HL-60 (cell line): Measurements from ENCODE around the gene YTHDF1.

Source experiments
- DNase-seq, 2 experiments: peaks; one replicate each; pipeline ENCODE4 v3.0.0-alpha.2; 2010 to 2020; ENCODE audit warnings: low read depth in 1 of 2, low spot score in 1 of 2
- H3K27ac ChIP-seq: fragments of 250-450 bp; sonication (Bioruptor Pico); replicated peaks from 2 replicates; pipeline ENCODE4 v1.5.1; 2020; ENCODE audit warnings: mild to moderate bottlenecking, moderate library complexity
- H3K27me3 ChIP-seq: fragments of 250-450 bp; sonication (Bioruptor Pico); 2 replicates; pipeline ENCODE4 v1.5.1; 2021; ENCODE audit warnings: mild to moderate bottlenecking, moderate library complexity; ENCODE audit not compliant: insufficient read depth, poor library complexity, severe bottlenecking
- H3K4me3 ChIP-seq: replicated peaks from 2 replicates; pipeline ENCODE4 v1.5.1; 2011; ENCODE audit warnings: mild to moderate bottlenecking, control low read depth, low read length; ENCODE audit not compliant: insufficient read depth
- GABPA ChIP-seq: IDR thresholded peaks from 2 replicates; pipeline ENCODE4 v1.6.1; 2012; ENCODE audit warnings: low read depth
- POLR2AphosphoS5 ChIP-seq: IDR thresholded peaks from 2 replicates; pipeline ENCODE4 v1.6.1; 2012; ENCODE audit warnings: low read depth
- REST ChIP-seq: IDR thresholded peaks from 2 replicates; pipeline ENCODE4 v1.6.1; 2012; ENCODE audit warnings: low read depth; ENCODE audit not compliant: insufficient replicate concordance
- SPI1 ChIP-seq: IDR thresholded peaks from 2 replicates; pipeline ENCODE4 v1.6.1; 2012; ENCODE audit warnings: low read depth, mild to moderate bottlenecking, borderline replicate concordance
- TF ChIP-seq, protein P1 (sequence below): IDR thresholded peaks from one replicate; pipeline ENCODE4 v1.5.1; 2011; ENCODE audit warnings: low read length, control low read depth, inconsistent platforms; ENCODE audit not compliant: insufficient read depth

YTHDF1 gene

GRCh38 chr20:63196768-63197470, 19.0 kb downstream of the YTHDF1 start:
- DNase-seq: no peak
- H3K4me3 ChIP-seq: no peak overlapping the region
- no peak overlapping the region for H3K27ac ChIP-seq
- TF ChIP-seq GABPA (no peak), REST (no peak)
- H3K27me3 ChIP-seq: no peaks in the 10 kb centered on the region

DNA sequence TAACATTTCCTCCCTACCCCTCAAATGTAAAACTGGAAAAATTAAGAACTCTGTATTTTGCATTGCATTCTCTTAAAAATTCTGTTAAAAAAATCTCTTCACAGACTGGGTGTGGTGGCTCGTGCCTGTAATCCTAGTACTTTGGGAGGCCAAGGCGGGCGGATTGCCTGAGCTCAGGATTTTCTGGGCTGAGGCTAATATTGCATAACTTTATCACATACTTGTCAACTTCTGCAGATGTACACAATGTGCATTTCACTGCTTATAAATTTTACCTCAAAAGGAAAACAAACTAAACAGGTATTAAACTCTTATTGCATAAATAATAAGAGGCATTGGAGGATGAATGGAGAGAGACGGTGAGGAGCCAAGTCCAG, 21.1 kb downstream of the YTHDF1 start:
- no peak overlapping the region for H3K27ac ChIP-seq
- H3K4me3 ChIP-seq: no peak overlapping the region
- H3K27me3 ChIP-seq: no peaks in the 10 kb centered on the region
- no peak for DNase-seq
- TF ChIP-seq POLR2AphosphoS5 (no peak), SPI1 (no peak), GABPA (no peak), REST (no peak)
- TF ChIP-seq, protein P1, sequence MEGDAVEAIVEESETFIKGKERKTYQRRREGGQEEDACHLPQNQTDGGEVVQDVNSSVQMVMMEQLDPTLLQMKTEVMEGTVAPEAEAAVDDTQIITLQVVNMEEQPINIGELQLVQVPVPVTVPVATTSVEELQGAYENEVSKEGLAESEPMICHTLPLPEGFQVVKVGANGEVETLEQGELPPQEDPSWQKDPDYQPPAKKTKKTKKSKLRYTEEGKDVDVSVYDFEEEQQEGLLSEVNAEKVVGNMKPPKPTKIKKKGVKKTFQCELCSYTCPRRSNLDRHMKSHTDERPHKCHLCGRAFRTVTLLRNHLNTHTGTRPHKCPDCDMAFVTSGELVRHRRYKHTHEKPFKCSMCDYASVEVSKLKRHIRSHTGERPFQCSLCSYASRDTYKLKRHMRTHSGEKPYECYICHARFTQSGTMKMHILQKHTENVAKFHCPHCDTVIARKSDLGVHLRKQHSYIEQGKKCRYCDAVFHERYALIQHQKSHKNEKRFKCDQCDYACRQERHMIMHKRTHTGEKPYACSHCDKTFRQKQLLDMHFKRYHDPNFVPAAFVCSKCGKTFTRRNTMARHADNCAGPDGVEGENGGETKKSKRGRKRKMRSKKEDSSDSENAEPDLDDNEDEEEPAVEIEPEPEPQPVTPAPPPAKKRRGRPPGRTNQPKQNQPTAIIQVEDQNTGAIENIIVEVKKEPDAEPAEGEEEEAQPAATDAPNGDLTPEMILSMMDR: no peak

DNA sequence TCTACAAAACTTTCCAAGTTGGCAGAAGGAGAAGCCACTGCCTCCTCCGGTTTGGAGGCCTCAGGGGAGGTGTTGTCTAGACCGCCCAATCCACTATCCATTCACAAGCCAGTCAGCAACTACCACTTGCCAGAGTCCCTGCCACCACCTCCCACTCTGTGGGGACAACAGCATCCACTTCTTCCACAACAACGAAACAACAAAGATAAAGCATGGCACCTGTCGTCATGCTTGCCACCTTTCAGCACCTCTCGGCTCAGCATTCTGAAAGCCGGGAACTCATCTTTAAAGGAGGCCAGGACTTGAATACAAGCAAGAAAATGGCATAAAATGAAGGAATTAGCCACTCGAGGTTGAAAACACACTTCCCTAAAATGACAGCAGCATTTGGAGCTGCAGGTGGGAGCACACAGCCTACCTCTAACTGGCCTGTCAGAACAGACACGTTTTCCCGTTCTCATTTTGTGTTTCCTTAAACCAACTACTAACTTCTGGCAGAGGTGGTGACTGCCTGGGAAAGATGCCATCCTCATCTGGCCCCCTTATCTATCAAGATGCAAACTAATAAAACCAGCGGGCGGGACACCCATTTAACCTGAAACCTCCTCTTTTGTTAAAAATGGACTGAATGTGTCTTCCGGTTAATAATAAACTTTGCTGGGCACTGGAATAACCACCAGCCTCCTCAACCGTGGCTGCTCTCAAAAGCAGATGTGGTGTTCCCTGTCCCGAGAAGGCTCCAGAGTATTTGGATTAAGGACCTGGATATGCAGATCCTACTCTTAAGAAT, 21.7 kb downstream of the YTHDF1 start:
- TF ChIP-seq, protein P1: no peak
- TF ChIP-seq POLR2AphosphoS5 (no peak), GABPA (no peak), SPI1 (no peak), REST (no peak)
- DNase-seq: no peak

More for the DNA sequence above, 21.7 kb downstream of the YTHDF1 start:
- H3K27me3 ChIP-seq: no peaks in the 10 kb centered on the region
- no peak overlapping the region for H3K27ac ChIP-seq
- no peak overlapping the region for H3K4me3 ChIP-seq
